C4-2B (cell line): ENCODE data around the gene CCDC83.

Experiments used
- CTCF ChIP-seq: fragments of 450-650 bp; conservative IDR thresholded peaks from 2 replicates; pipeline ENCODE4 v1.5.1; 2017; ENCODE audit warnings: mild to moderate bottlenecking
- ZFX ChIP-seq: fragments of 450-650 bp; IDR thresholded peaks from 2 replicates; pipeline ENCODE4 v1.6.1; 2017

GRCh38 chr11:85848556-85848955 lies 6.6 kb upstream of the CCDC83 start:
- TF ChIP-seq CTCF (no peak), ZFX (no peak)
